H1 (cell line): Measurements from ENCODE around the gene SMIM44. TPM values are rescaled to one million over a fixed set of nuclear protein-coding genes. Genes with fewer than 3 reads are reported as not detected.
A peak's percentile ranks its signal among the peaks of the same experiment; 100 is the strongest.

Experiments
- CBX5 ChIP-seq: fragments of 300-800, 300-1000 bp; sonication (generic); IDR thresholded peaks from 2 replicates; pipeline ENCODE4 v1.7.1; 2016; ENCODE audit warnings: antibody characterized with exemption, low read length, low read depth
- CEBPB ChIP-seq: IDR thresholded peaks from 2 replicates; pipeline ENCODE4 v1.6.1; 2012; ENCODE audit warnings: low read depth, low read length
- CHD1 ChIP-seq: IDR thresholded peaks from 2 replicates; pipeline ENCODE4 v1.6.1; 2012; ENCODE audit warnings: low read depth, low read length, improper control_type of control experiment
- EGR1 ChIP-seq: IDR thresholded peaks from 2 replicates; pipeline ENCODE4 v1.6.1; 2011; ENCODE audit warnings: low read depth, low read length, borderline replicate concordance
- EZH2 ChIP-seq: fragments of 200-600 bp; sonication (generic); IDR thresholded peaks from 2 replicates; pipeline ENCODE4 v1.7.1; 2012; ENCODE audit warnings: low read depth, mild to moderate bottlenecking, moderate library complexity, low read length, inconsistent platforms; ENCODE audit not compliant: severe bottlenecking
- FOSL1 ChIP-seq: IDR thresholded peaks from 2 replicates; pipeline ENCODE4 v1.6.1; 2011; ENCODE audit warnings: mild to moderate bottlenecking, low read depth, low read length, moderate library complexity; ENCODE audit not compliant: insufficient read depth
- HDAC2 ChIP-seq, 2 experiments: fragments of 300-600 bp in 1 of 2; sonication (generic) in 1 of 2; IDR thresholded peaks; 2 replicates each; pipeline ENCODE4 v1.6.1; 2011 to 2012; ENCODE audit warnings: low read depth in 2 of 2, low read length in 2 of 2, mild to moderate bottlenecking in 2 of 2, moderate library complexity in 2 of 2, borderline replicate concordance in 1 of 2, inconsistent platforms in 1 of 2
- JUN ChIP-seq: IDR thresholded peaks from 2 replicates; pipeline ENCODE4 v1.6.1; 2011; ENCODE audit warnings: low read depth, mild to moderate bottlenecking, improper control_type of control experiment, low read length
- MAFK ChIP-seq: IDR thresholded peaks from 2 replicates; pipeline ENCODE4 v1.6.1; 2012; ENCODE audit warnings: low read depth, mild to moderate bottlenecking, improper control_type of control experiment, low read length
- NANOG ChIP-seq: IDR thresholded peaks from 2 replicates; pipeline ENCODE4 v1.6.1; 2011; ENCODE audit warnings: low read length, low read depth, mild to moderate bottlenecking, inconsistent platforms; ENCODE audit not compliant: insufficient read depth, poor library complexity, severe bottlenecking
- PHF8 ChIP-seq: fragments of 200-600 bp; sonication (generic); conservative IDR thresholded peaks from 2 replicates; pipeline ENCODE4 v1.7.1; 2012; ENCODE audit warnings: low read depth, mild to moderate bottlenecking, inconsistent platforms, low read length, moderate library complexity
- POLR2AphosphoS5 ChIP-seq: IDR thresholded peaks from 2 replicates; pipeline ENCODE4 v1.6.1; 2011; ENCODE audit warnings: low read depth, low read length
- RBBP5 ChIP-seq: IDR thresholded peaks from 2 replicates; pipeline ENCODE4 v1.7.1; 2012; ENCODE audit warnings: low read depth, mild to moderate bottlenecking, inconsistent platforms, low read length, moderate library complexity, borderline replicate concordance
- SIX5 ChIP-seq: IDR thresholded peaks from 2 replicates; pipeline ENCODE4 v1.6.1; 2011; ENCODE audit warnings: mild to moderate bottlenecking, low read depth, low read length
- SP4 ChIP-seq: IDR thresholded peaks from 2 replicates; pipeline ENCODE4 v1.6.1; 2012; ENCODE audit warnings: low read length, inconsistent platforms
- SRF ChIP-seq: IDR thresholded peaks from 2 replicates; pipeline ENCODE4 v1.6.1; 2011; ENCODE audit warnings: mild to moderate bottlenecking, low read depth, low read length, moderate library complexity
- SUZ12 ChIP-seq: fragments of 200-600 bp; sonication (generic); IDR thresholded peaks from 2 replicates; pipeline ENCODE4 v1.6.1; 2012; ENCODE audit warnings: mild to moderate bottlenecking, inconsistent platforms, low read length, moderate library complexity, mixed read lengths
- TAF1 ChIP-seq: IDR thresholded peaks from 2 replicates; pipeline ENCODE4 v1.6.1; 2011; ENCODE audit warnings: mild to moderate bottlenecking, low read depth, low read length
- TAF7 ChIP-seq: optimal IDR thresholded peaks from 2 replicates; pipeline ENCODE3; 2011; ENCODE audit warnings: low read depth, mild to moderate bottlenecking, inconsistent platforms, low read length, moderate library complexity, borderline replicate concordance
- polyA plus RNA-seq, 7 experiments: library from polyadenylated mRNA; depleted of rRNA in 3 of 7; stranded (reverse) in 5 of 7; unstranded in 2 of 7; fragments of >200 nt in 5 of 7; fragments of 200-250 nt in 2 of 7; gene quantifications; 1 replicate in 5 of 7; 2 replicates in 1 of 7; 4 replicates in 1 of 7; pipeline versions ENCODE4 v1.2.1 to v1.2.3, GENCODE V29; 2011 to 2013; ENCODE audit warnings: missing spikeins in 2 of 7, mixed read lengths in 2 of 7
- total RNA-seq: library from RNA; stranded (reverse); fragmentation: NEBNext Ultra II Directional; extraction: Animal tissue kit (Norgen Biotek cat#: 25700); gene quantifications from 2 replicates; pipeline ENCODE4 v1.2.1, GENCODE V29; 2021
- TF ChIP-seq, protein P1 (sequence below), 3 experiments: IDR thresholded peaks; 1 replicate in 2 of 3; 2 replicates in 1 of 3; pipeline versions ENCODE4 v1.5.1 to v1.6.1; 2011; ENCODE audit warnings: low read length in 3 of 3, mild to moderate bottlenecking in 3 of 3, inconsistent platforms in 2 of 3, low read depth in 1 of 3, moderate library complexity in 1 of 3; ENCODE audit not compliant: insufficient read depth in 1 of 3; ENCODE audit errors: control extremely low read depth in 1 of 3
- TF ChIP-seq, protein P2 (sequence below): IDR thresholded peaks from 2 replicates; pipeline ENCODE4 v1.6.1; 2011; ENCODE audit warnings: low read length, improper control_type of control experiment

SMIM44 gene
- total and polyA plus RNA-seq, 2 of the 8 experiments (the other 6 are each of a cell fraction or from before 2014, with no cell fraction given), result not detected

DNA sequence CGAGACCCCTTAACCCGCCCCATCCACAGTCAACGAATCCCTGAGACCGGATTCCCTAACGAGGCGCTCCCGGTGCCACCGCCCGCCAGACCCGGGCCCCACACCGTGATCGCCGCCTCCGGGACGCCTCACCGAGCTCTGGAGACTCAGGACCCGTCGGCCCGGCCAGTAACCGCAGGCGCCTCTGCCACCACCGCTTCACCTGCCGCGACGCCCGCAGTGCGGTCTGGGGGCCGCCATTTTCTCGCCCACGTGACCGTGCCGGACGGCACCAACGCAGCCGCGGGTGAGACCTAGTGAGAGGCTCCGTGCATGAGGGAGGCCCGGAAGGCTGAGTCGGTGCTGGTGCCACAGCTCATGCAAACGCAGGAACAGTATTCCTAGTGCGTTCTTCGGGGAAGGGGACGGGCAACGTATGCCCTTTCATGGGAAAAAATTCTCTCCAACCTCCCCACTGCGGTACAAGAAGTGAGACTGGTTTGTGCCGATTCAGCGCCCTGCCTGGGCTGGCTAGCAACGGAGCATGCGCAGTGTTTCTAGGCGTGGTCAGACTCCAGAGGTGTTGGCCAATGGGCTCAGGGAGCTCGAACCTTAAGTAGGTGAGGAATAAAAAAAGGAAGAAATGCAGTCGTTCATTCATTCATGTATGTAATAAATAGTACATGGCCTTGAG, 17.3 kb upstream of the SMIM44 start, which contains the start of gene DOHH (continued):
- TF ChIP-seq, protein P1, sequence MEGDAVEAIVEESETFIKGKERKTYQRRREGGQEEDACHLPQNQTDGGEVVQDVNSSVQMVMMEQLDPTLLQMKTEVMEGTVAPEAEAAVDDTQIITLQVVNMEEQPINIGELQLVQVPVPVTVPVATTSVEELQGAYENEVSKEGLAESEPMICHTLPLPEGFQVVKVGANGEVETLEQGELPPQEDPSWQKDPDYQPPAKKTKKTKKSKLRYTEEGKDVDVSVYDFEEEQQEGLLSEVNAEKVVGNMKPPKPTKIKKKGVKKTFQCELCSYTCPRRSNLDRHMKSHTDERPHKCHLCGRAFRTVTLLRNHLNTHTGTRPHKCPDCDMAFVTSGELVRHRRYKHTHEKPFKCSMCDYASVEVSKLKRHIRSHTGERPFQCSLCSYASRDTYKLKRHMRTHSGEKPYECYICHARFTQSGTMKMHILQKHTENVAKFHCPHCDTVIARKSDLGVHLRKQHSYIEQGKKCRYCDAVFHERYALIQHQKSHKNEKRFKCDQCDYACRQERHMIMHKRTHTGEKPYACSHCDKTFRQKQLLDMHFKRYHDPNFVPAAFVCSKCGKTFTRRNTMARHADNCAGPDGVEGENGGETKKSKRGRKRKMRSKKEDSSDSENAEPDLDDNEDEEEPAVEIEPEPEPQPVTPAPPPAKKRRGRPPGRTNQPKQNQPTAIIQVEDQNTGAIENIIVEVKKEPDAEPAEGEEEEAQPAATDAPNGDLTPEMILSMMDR (IDR thresholded peaks at IDR 0.05; ENCODE audit: control extremely low read depth in 1 of 3, insufficient read depth in 1 of 3, low read depth in 1 of 3, low read length in 3 of 3), result no peak
- TF ChIP-seq CEBPB (no peak), CHD1 (peak; percentile 99), SP4 (peak; percentile 84; the same call in 1 of the 2 replicates), JUN (no peak), NANOG (no peak), TAF1 (peak; percentile 100), SRF (no peak), POLR2AphosphoS5 (peak; percentile 89), EZH2 (no peak), PHF8 (peak; percentile 83), SUZ12 (no peak), FOSL1 (no peak), EGR1 (0 out of 2 replicates have a peak, but pooled peaks have one; percentile 58), MAFK (peak; percentile 5; the same call in 1 of the 2 replicates), SIX5 (peak; percentile 62), HDAC2 (IDR thresholded peaks at IDR 0.05; ENCODE audit: borderline replicate concordance in 1 of 2, low read depth in 2 of 2, low read length in 2 of 2) (peak in 1 of 2 experiments; percentile 24; a peak in 1 of 4 replicates), TAF7 (peak; percentile 96), RBBP5 (no peak), CBX5 (no peak)
- TF ChIP-seq, protein P2, sequence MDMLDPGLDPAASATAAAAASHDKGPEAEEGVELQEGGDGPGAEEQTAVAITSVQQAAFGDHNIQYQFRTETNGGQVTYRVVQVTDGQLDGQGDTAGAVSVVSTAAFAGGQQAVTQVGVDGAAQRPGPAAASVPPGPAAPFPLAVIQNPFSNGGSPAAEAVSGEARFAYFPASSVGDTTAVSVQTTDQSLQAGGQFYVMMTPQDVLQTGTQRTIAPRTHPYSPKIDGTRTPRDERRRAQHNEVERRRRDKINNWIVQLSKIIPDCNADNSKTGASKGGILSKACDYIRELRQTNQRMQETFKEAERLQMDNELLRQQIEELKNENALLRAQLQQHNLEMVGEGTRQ, result peak; percentile 97
